BJ (cell line): ENCODE results near the gene C19orf25. TPM values are rescaled to one million over a fixed set of nuclear protein-coding genes. Genes with fewer than 3 reads are reported as not detected.
A peak's percentile ranks its signal among the peaks of the same experiment; 100 is the strongest.

Source experiments
- CTCF ChIA-PET: fragments of 350-600 bp; formaldehyde crosslinking; extraction: SDS; loops from one replicate; lab custom pipeline; 2021; ENCODE audit warnings: antibody characterized with exemption, inconsistent platforms; lab: Yijun Ruan, JAX
- POLR2A ChIA-PET: fragments of 300-600 bp; sonication (Branson Sonifier 250); formaldehyde crosslinking; extraction: SDS; loops from one replicate; lab custom pipeline; 2021; ENCODE audit warnings: antibody characterized with exemption; lab: Charles Lee
- DNase-seq: peaks from one replicate; pipeline ENCODE4 v3.0.0-alpha.2; 2011; ENCODE audit warnings: low read depth
- H3K27me3 ChIP-seq: 2 replicates; pipeline ENCODE4 v1.6.0; 2011; ENCODE audit warnings: low read length; ENCODE audit not compliant: control insufficient read depth, insufficient read depth
- H3K36me3 ChIP-seq: 2 replicates; pipeline ENCODE4 v1.5.1; 2011; ENCODE audit warnings: low read length; ENCODE audit not compliant: control insufficient read depth, insufficient read depth
- H3K4me3 ChIP-seq: 2 replicates; pipeline ENCODE4 v1.5.1; 2011; ENCODE audit warnings: low read depth, mild to moderate bottlenecking, control low read depth, low read length
- polyA plus RNA-seq: library from polyadenylated mRNA; depleted of rRNA; stranded (reverse); fragments of >200 nt; gene quantifications from 2 replicates; pipeline ENCODE4 v1.2.3, GENCODE V29; 2011
- TF ChIP-seq, protein P1 (sequence below): IDR thresholded peaks from 2 replicates; pipeline ENCODE4 v1.5.1; 2011; ENCODE audit warnings: low read depth, mild to moderate bottlenecking, control low read depth, inconsistent platforms, low read length, moderate library complexity; ENCODE audit not compliant: insufficient read depth

C19orf25 gene
- polyA plus RNA-seq, 1 experiment: 32.6 TPM

- no peaks in the 10 kb centered on the region for H3K36me3 ChIP-seq
- H3K4me3 ChIP-seq: peak within 1 kb of the TSS; percentile 17; the same call in 1 of the 2 replicates
- ChIA-PET POLR2A (no interaction called here), CTCF (interaction anchor here (1.5 kb wide), 1 partner anchor 36 kb away, joined by 4 read pairs; no protein-coding TSS in a partner anchor)
- DNase-seq: no peak
- H3K27me3 ChIP-seq: peaks cover 34% of the 10 kb centered on the region
- TF ChIP-seq, protein P1, sequence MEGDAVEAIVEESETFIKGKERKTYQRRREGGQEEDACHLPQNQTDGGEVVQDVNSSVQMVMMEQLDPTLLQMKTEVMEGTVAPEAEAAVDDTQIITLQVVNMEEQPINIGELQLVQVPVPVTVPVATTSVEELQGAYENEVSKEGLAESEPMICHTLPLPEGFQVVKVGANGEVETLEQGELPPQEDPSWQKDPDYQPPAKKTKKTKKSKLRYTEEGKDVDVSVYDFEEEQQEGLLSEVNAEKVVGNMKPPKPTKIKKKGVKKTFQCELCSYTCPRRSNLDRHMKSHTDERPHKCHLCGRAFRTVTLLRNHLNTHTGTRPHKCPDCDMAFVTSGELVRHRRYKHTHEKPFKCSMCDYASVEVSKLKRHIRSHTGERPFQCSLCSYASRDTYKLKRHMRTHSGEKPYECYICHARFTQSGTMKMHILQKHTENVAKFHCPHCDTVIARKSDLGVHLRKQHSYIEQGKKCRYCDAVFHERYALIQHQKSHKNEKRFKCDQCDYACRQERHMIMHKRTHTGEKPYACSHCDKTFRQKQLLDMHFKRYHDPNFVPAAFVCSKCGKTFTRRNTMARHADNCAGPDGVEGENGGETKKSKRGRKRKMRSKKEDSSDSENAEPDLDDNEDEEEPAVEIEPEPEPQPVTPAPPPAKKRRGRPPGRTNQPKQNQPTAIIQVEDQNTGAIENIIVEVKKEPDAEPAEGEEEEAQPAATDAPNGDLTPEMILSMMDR: no peak
These were observed 29.3 kb downstream of the C19orf25 start, which contains the start of gene APC2 for GRCh38 chr19:1449467-1450442. TSS of gene APC2 (plus strand) at chr19:1450121. CDS start at chr19:1453002, 2,881 bp downstream.

GRCh38 chr19:1447944-1448343, 31.1 kb downstream of the C19orf25 start:
- POLR2A ChIA-PET: no interaction called here
- H3K27me3 ChIP-seq: peaks cover 34% of the 10 kb centered on the region
- no peak for DNase-seq
- no peak overlapping the region for H3K4me3 ChIP-seq
- TF ChIP-seq, protein P1: no peak
- H3K36me3 ChIP-seq: no peaks in the 10 kb centered on the region; the same call in 1 of the 2 replicates
- CTCF ChIA-PET: interaction anchor here (1.5 kb wide), 1 partner anchor 34 kb away, joined by 4 read pairs; no protein-coding TSS in a partner anchor

GRCh38 chr19:1447504-1447903, 31.5 kb downstream of the C19orf25 start:
- DNase-seq: no peak

GRCh38 chr19:1446713-1447481, 32.1 kb downstream of the C19orf25 start:
- ChIA-PET CTCF (interaction anchor here (1.2 to 2.2 kb wide), 3 partner anchors 9 to 167 kb away, joined by 3 to 9 read pairs (median 4); no protein-coding TSS in a partner anchor), POLR2A (interaction anchor here (0.6 kb wide), 1 partner anchor 130 kb away, joined by 5 read pairs; no protein-coding TSS in a partner anchor)
- Histone ChIP-seq H3K4me3 (no peak overlapping the region), H3K36me3 (peaks cover 8% of the 10 kb centered on the region), H3K27me3 (peaks cover 26% of the 10 kb centered on the region)
- TF ChIP-seq, protein P1: no peak
- DNase-seq: no peak

More at GRCh38 chr19:1447504-1447903, 31.5 kb downstream of the C19orf25 start:
- Histone ChIP-seq H3K36me3 (peaks cover 2% of the 10 kb centered on the region; the same call in 1 of the 2 replicates), H3K4me3 (no peak overlapping the region), H3K27me3 (peaks cover 32% of the 10 kb centered on the region)
- CTCF ChIA-PET: interaction anchor here (1.2 to 2.2 kb wide), 3 partner anchors 8 to 168 kb away, joined by 3 to 9 read pairs (median 4); no protein-coding TSS in a partner anchor
- TF ChIP-seq, protein P1: no peak
- POLR2A ChIA-PET: no interaction called here
